Keratinocyte (primary cell): ENCODE data around the gene LAMA2. TPM values are rescaled to one million over a fixed set of nuclear protein-coding genes. Genes with fewer than 3 reads are reported as not detected.

Source experiments
- DNase-seq: peaks from one replicate; pipeline ENCODE4 v3.0.0-alpha.2; 2011; ENCODE audit warnings: low read depth, missing footprints, low spot score
- FAIRE-seq: peaks from 2 replicates; lab custom pipeline; 2011; peaks lifted over from hg19 to GRCh38; lab: Jason Lieb, UNC
- H2AFZ ChIP-seq: 2 replicates; pipeline ENCODE4 v1.6.0; 2012; ENCODE audit warnings: low read length, control low read depth, inconsistent platforms; ENCODE audit not compliant: control insufficient read depth
- H3K27ac ChIP-seq: 2 replicates; pipeline ENCODE4 v1.5.1; 2011; ENCODE audit warnings: low read length; ENCODE audit not compliant: control insufficient read depth, insufficient read depth
- H3K27me3 ChIP-seq: 3 replicates; pipeline ENCODE4 v1.6.0; 2011; ENCODE audit warnings: low read length; ENCODE audit not compliant: control insufficient read depth, insufficient read depth; ENCODE audit errors: extremely low read depth
- H3K36me3 ChIP-seq, 2 experiments: 2 replicates in 1 of 2; 3 replicates in 1 of 2; pipeline ENCODE4 v1.5.1; 2011; ENCODE audit warnings: low read length in 2 of 2, mild to moderate bottlenecking in 1 of 2; ENCODE audit not compliant: control insufficient read depth in 2 of 2, insufficient read depth in 2 of 2; ENCODE audit errors: extremely low read depth in 1 of 2
- H3K4me1 ChIP-seq: 3 replicates; pipeline ENCODE4 v1.5.1; 2011; ENCODE audit warnings: low read length; ENCODE audit not compliant: control insufficient read depth, insufficient read depth; ENCODE audit errors: extremely low read depth
- H3K4me2 ChIP-seq: 3 replicates; pipeline ENCODE4 v1.6.0; 2011; ENCODE audit warnings: low read depth, low read length; ENCODE audit not compliant: control insufficient read depth, insufficient read depth; ENCODE audit errors: extremely low read depth
- H3K4me3 ChIP-seq, 3 experiments: fragments of 200-600 bp in 1 of 3; sonication (generic) in 1 of 3; 2 replicates in 2 of 3; 3 replicates in 1 of 3; pipeline ENCODE4 v1.5.1; 2011 to 2016; ENCODE audit warnings: low read length in 3 of 3, mild to moderate bottlenecking in 3 of 3, control low read depth in 2 of 3, inconsistent platforms in 1 of 3, low read depth in 1 of 3, mixed read lengths in 1 of 3, mixed run types in 1 of 3, moderate library complexity in 1 of 3; ENCODE audit not compliant: control insufficient read depth in 2 of 3, insufficient read depth in 2 of 3; ENCODE audit errors: extremely low read depth in 1 of 3
- H3K79me2 ChIP-seq: 2 replicates; pipeline ENCODE4 v1.6.0; 2012; ENCODE audit warnings: low read length; ENCODE audit not compliant: control insufficient read depth, insufficient read depth
- H3K9ac ChIP-seq: 3 replicates; pipeline ENCODE4 v1.6.0; 2011; ENCODE audit warnings: low read length; ENCODE audit not compliant: control insufficient read depth, insufficient read depth; ENCODE audit errors: extremely low read depth
- H3K9me1 ChIP-seq: 3 replicates; pipeline ENCODE4 v1.6.0; 2011; ENCODE audit warnings: low read length; ENCODE audit not compliant: control insufficient read depth, insufficient read depth; ENCODE audit errors: extremely low read depth
- H3K9me3 ChIP-seq: 2 replicates; pipeline ENCODE4 v1.5.1; 2012; ENCODE audit warnings: low read depth, low read length; ENCODE audit not compliant: control insufficient read depth
- H4K20me1 ChIP-seq: 3 replicates; pipeline ENCODE4 v1.6.0; 2011; ENCODE audit warnings: low read length; ENCODE audit not compliant: control insufficient read depth, insufficient read depth; ENCODE audit errors: extremely low read depth
- CTCF ChIP-seq, 3 experiments: IDR thresholded peaks in 1 of 3; conservative IDR thresholded peaks in 1 of 3; optimal IDR thresholded peaks in 1 of 3; 2 replicates in 2 of 3; 3 replicates in 1 of 3; pipeline versions ENCODE3 to v1.5.1; 2011; ENCODE audit warnings: low read length in 3 of 3, mild to moderate bottlenecking in 3 of 3, moderate library complexity in 2 of 3, control low read depth in 1 of 3, inconsistent platforms in 1 of 3; ENCODE audit not compliant: insufficient read depth in 2 of 3; ENCODE audit errors: extremely low read depth in 1 of 3
- EZH2 ChIP-seq: IDR thresholded peaks from one replicate; pipeline ENCODE4 v1.6.1; 2012; ENCODE audit warnings: inconsistent platforms, mild to moderate bottlenecking, low read length, moderate library complexity
- dilution Hi-C: fragments of 300-500 bp; cut with MboI; formaldehyde crosslinking; loops from one replicate; pipeline ENCODE4 v1.7.0; 2020; ENCODE audit warnings: low sequenced_read_pairs; ENCODE audit not compliant: extremely low pct_ligation_motif_present
- polyA plus RNA-seq, 5 experiments: library from polyadenylated mRNA; depleted of rRNA in 3 of 5; stranded (reverse) in 3 of 5; stranded (forward) in 1 of 5; unstranded in 1 of 5; fragments of >200 nt; gene quantifications; 1 replicate in 1 of 5; 2 replicates in 3 of 5; 3 replicates in 1 of 5; pipeline versions ENCODE4 v1.2.1 to v1.2.3, GENCODE V29; 2011 to 2012; ENCODE audit warnings: missing spikeins in 2 of 5, low read depth in 1 of 5, low replicate concordance in 1 of 5

The LAMA2 gene
- polyA plus RNA-seq, 1 donor (not counting 4 experiments of a cell fraction or from before 2014, with no cell fraction given): 1.4 TPM

GRCh38 chr6:128860782-128861181 lies 22.2 kb upstream of the LAMA2 start:
- dilution Hi-C loops: no loop called here
- H3K4me2 ChIP-seq: no peak overlapping the region
- H3K9me3 ChIP-seq: no peaks in the 10 kb centered on the region
- no peak for FAIRE-seq
- no peaks in the 10 kb centered on the region for H3K27me3 ChIP-seq
- no peak overlapping the region for H3K9ac ChIP-seq
- H3K79me2 ChIP-seq: no peaks in the 10 kb centered on the region
- H4K20me1 ChIP-seq: no peaks in the 10 kb centered on the region
- H3K9me1 ChIP-seq: no peaks in the 10 kb centered on the region
- no peak overlapping the region for H3K4me3 ChIP-seq
- H3K4me1 ChIP-seq: no peaks in the 10 kb centered on the region
- H2AFZ ChIP-seq: no peak overlapping the region
- no peak for DNase-seq
- H3K27ac ChIP-seq: no peak overlapping the region
- no peaks in the 10 kb centered on the region for H3K36me3 ChIP-seq
- TF ChIP-seq EZH2 (no peak), CTCF (optimal IDR thresholded peaks at IDR 0.05 in 1 of 3, IDR thresholded peaks at IDR 0.05 in 1 of 3, conservative IDR thresholded peaks at IDR 0.05 in 1 of 3; ENCODE audit: extremely low read depth in 1 of 3, insufficient read depth in 2 of 3, low read length in 3 of 3) (no peak)

- no peak for FAIRE-seq
- no peaks in the 10 kb centered on the region for H3K9me3 ChIP-seq
- dilution Hi-C loops: no loop called here
These were observed 19.0 kb upstream of the LAMA2 start for GRCh38 chr6:128863983-128864382.

More at GRCh38 chr6:128863983-128864382, 19.0 kb upstream of the LAMA2 start:
- Histone ChIP-seq H3K4me1 (no peaks in the 10 kb centered on the region), H2AFZ (no peak overlapping the region), H3K79me2 (no peaks in the 10 kb centered on the region), H3K36me3 (no peaks in the 10 kb centered on the region), H3K9me1 (no peaks in the 10 kb centered on the region), H3K4me3 (no peak overlapping the region), H3K27ac (no peak overlapping the region), H4K20me1 (no peaks in the 10 kb centered on the region), H3K4me2 (no peak overlapping the region), H3K9ac (no peak overlapping the region), H3K27me3 (no peaks in the 10 kb centered on the region)
- DNase-seq: no peak
- TF ChIP-seq EZH2: no peak
- TF ChIP-seq CTCF (optimal IDR thresholded peaks at IDR 0.05 in 1 of 3, IDR thresholded peaks at IDR 0.05 in 1 of 3, conservative IDR thresholded peaks at IDR 0.05 in 1 of 3; ENCODE audit: extremely low read depth in 1 of 3, insufficient read depth in 2 of 3, low read length in 3 of 3): no peak
